Prostate gland (tissue), 2 donors: Measurements from ENCODE around the gene SPX.

ENCODE experiments used
- POLR2A ChIP-seq: fragments of 450-650 bp; IDR thresholded peaks from one replicate; pipeline ENCODE4 v1.6.1; 2016; ENCODE audit warnings: antibody characterized with exemption, mild to moderate bottlenecking
- POLR2AphosphoS5 ChIP-seq: sonication (generic); formaldehyde crosslinking; IDR thresholded peaks from one replicate; pipeline ENCODE4 v1.6.1; 2017; ENCODE audit warnings: antibody characterized with exemption
- TF ChIP-seq, protein P1 (sequence below), 4 experiments: fragments of 200-600 bp in 2 of 4; fragments of 450-650 bp in 2 of 4; sonication (generic) in 2 of 4; IDR thresholded peaks; 1 replicate in 3 of 4; 2 replicates in 1 of 4; pipeline ENCODE4 v1.5.1; 2016 to 2019; ENCODE audit warnings: antibody characterized with exemption in 4 of 4, mild to moderate bottlenecking in 2 of 4, moderate library complexity in 2 of 4

- TF ChIP-seq, protein P1, sequence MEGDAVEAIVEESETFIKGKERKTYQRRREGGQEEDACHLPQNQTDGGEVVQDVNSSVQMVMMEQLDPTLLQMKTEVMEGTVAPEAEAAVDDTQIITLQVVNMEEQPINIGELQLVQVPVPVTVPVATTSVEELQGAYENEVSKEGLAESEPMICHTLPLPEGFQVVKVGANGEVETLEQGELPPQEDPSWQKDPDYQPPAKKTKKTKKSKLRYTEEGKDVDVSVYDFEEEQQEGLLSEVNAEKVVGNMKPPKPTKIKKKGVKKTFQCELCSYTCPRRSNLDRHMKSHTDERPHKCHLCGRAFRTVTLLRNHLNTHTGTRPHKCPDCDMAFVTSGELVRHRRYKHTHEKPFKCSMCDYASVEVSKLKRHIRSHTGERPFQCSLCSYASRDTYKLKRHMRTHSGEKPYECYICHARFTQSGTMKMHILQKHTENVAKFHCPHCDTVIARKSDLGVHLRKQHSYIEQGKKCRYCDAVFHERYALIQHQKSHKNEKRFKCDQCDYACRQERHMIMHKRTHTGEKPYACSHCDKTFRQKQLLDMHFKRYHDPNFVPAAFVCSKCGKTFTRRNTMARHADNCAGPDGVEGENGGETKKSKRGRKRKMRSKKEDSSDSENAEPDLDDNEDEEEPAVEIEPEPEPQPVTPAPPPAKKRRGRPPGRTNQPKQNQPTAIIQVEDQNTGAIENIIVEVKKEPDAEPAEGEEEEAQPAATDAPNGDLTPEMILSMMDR (IDR thresholded peaks at IDR 0.05) = no peak
- TF ChIP-seq POLR2AphosphoS5 = no peak
- no peak for TF ChIP-seq POLR2A
Observed at GRCh38 chr12:21526053-21526452, at the start of gene SPX.
